Measurements from ENCODE around the gene TRAF2. TPM values are rescaled to one million over a fixed set of nuclear protein-coding genes. Genes with fewer than 3 reads are reported as not detected.

Gene TRAF2
- total and polyA plus RNA-seq, 2 of the 13 experiments (the other 11 are each of a cell fraction or from before 2014, with no cell fraction given) = 12.4 to 13.6 TPM

DNA sequence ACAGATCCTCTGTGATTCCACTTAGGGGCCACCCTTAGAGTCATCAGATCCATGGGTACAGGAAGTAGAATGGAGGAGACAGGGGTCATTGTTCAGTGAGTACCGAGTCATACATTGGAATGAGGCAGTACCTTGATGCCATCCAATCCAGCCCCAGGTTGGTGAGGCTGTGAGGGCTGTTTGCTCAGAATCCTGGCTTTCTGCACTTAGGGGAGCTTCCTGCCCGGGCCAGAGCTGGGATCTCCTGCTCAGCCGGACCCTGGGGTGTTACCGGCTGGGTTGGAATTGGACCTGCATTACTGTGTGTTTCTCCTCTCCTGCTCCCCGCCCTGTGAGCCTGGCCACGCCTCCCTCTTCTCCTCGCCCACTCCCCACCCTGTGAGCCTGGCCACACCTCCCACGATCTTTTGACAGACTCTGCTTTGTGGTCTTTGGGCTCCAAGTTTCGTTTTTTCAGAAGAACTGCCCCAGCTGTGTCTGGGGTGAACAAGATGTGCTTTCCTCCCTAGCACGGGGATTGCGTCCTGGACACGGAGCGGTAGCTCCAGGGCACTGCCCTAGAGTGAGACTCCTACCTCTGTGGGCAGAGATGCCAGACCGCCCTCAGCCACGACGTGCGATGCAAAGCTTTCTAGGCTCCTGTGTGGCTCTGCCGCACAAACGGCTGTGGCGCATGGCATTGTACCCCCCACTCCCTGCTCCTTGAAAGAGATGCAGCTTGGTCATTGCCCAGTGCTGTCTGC, 15.4 kb downstream of the TRAF2 start (continued):
- TF ChIP-seq MED1 (CRISPR knock-in tag; IDR thresholded peaks at IDR 0.05) (0 out of 2 replicates have a peak, but pooled peaks have one; percentile 25), ZNF432 (CRISPR knock-in tag; IDR thresholded peaks at IDR 0.05; ENCODE audit: borderline replicate concordance) (no peak), TBX2 (CRISPR knock-in tag; IDR thresholded peaks at IDR 0.05; ENCODE audit: borderline replicate concordance) (0 out of 2 replicates have a peak, but pooled peaks have one; percentile 33), RARA (CRISPR knock-in tag; IDR thresholded peaks at IDR 0.05) (peak; percentile 28; the same call in 1 of the 2 replicates), NR3C1 (CRISPR knock-in tag; IDR thresholded peaks at IDR 0.05) (no peak), SAP130 (CRISPR knock-in tag; IDR thresholded peaks at IDR 0.05; ENCODE audit: low read depth) (peak; percentile 79), PREB (CRISPR knock-in tag; IDR thresholded peaks at IDR 0.05) (no peak), HOXA3 (CRISPR knock-in tag; IDR thresholded peaks at IDR 0.05) (0 out of 2 replicates have a peak, but pooled peaks have one; percentile 11), CERS6 (CRISPR knock-in tag; IDR thresholded peaks at IDR 0.05) (0 out of 2 replicates have a peak, but pooled peaks have one; percentile 18), ETV5 (CRISPR knock-in tag; IDR thresholded peaks at IDR 0.05; ENCODE audit: borderline replicate concordance) (peak; percentile 75; the same call in 1 of the 2 replicates), AGO1 (IDR thresholded peaks at IDR 0.05; ENCODE audit: low read depth, low read length, poor library complexity, severe bottlenecking) (peak; percentile 29)
- TF ChIP-seq, protein P1, sequence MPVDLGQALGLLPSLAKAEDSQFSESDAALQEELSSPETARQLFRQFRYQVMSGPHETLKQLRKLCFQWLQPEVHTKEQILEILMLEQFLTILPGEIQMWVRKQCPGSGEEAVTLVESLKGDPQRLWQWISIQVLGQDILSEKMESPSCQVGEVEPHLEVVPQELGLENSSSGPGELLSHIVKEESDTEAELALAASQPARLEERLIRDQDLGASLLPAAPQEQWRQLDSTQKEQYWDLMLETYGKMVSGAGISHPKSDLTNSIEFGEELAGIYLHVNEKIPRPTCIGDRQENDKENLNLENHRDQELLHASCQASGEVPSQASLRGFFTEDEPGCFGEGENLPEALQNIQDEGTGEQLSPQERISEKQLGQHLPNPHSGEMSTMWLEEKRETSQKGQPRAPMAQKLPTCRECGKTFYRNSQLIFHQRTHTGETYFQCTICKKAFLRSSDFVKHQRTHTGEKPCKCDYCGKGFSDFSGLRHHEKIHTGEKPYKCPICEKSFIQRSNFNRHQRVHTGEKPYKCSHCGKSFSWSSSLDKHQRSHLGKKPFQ (CRISPR knock-in tag; IDR thresholded peaks at IDR 0.05; ENCODE audit: insufficient replicate concordance) = peak; percentile 21
